NCI-H2196 (cell line): ENCODE results near the gene SLAMF1.
"Not testable (repeated sequence)": the region's sequence is repeated elsewhere in the genome, so short reads cannot be mapped to it uniquely, and the experiment has no call there.

Experiments
- DNase-seq: peaks from one replicate; lab custom pipeline; 2025; ENCODE audit not compliant: unreplicated experiment; lab: John Stamatoyannopoulos, UW

SLAMF1 gene

DNA sequence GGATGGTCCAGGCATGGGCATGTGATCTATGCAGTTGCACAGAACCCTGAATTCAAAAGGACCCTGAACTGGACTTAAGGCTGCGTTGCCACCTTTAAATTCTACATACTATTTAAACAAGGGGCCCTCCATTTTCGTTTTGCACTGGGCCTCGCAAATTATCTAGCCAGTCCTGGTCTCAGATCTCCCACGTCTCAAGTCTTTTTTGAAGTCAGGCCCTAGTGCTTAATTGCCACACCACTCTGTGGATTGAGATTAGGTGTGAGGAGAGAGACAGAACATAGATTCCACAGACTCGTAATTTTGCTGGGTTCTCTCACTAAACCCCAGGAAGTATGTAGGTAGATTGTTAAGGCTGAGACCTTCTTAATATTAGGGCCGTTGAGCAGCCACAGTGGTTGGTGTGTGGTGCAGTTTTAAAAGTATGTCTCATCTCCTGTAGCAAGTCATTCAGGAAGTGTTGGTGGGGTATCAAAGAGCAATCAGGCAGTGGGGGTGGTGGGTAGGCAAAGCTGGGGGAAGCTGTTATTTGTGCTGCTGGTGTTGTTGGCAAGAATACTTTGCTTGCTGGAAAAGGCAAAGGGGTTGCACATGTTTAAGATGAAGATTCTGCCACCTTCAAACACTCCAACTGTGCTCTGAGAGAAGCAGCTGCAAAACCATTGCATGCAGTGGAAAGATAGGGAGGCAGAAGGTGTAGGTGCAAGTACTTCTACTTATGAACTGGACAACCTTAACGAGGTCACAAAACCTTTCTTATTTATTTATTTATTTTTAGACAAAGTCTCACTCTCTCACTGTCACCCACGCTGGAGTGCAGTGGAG lies 78.8 kb downstream of the SLAMF1 start:
- no peak for DNase-seq

DNA sequence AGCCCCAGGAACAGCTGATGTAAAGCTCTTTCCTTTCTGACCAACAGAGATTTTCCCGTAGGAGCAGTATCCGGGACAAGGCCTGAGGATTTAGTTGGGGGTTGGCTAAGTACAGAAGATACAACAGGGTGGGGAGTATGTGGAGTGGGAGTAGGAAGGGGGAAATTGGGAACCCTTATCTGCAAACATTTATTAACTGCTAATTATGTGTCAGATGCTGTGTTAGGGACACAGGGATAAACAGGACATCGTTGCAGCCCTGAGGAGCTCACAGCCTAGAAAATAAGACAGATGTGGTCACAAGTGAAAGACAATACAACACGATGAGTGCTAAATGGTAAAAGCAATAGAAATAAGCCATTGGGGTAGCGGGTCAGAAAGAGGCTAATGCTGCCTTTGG lies 79.5 kb downstream of the SLAMF1 start:
- no peak for DNase-seq

DNA sequence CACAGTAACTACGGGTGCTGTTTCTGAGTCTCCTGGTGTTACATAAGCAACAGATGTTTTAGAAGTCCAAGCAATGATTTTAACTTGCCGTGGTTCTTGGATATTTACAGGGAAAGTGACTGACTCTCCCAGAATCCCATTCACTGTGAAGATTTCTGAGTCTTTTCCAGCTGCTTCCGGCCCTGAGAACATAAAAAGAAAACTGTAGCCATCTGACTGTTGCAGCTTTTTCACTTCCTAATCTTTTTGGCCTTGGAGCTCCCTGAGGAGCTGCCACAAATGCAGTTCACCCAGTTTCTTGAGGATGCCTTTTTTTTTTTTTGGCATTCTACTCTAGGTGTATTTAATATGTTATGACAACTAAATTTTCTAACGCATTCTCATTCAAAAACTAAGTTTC lies 81.3 kb downstream of the SLAMF1 start:
- no peak for DNase-seq

DNA sequence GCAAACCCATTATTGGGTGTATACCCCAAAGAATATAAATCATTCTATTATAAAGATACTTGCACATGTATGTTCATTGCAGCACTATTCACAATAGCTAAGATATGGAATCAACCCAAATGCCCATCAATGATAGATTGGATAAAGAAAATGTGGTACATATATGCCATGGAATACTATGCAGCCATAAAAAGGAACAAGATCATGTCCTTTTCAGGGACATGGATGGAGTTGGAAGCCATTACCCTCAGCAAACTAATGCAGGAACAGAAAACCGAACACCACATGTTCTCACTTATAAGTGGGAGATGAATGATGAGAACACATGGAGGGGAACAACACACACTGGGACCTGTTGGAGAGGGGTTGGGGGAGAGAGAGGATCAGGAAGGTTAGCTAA lies 83.6 kb downstream of the SLAMF1 start:
- DNase-seq = not testable (repeated sequence)

DNA sequence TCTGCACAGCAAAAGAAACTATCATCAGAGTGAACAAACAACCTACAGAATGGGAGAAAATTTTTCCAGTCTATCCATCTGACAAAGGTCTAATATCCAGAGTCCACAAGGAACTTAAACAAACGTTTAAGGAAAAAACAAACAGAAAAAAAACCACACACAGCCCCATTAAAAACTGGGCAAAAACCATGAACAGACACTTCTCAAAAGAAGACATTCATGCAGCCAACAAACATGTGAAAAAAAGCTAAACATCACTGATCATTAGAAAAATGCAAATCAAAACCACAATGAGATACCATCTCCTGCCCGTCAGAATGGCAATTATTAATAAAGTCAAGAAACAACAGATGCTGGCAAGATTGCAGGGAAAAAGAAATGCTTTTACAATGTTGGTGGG lies 84.1 kb downstream of the SLAMF1 start:
- not testable (repeated sequence) for DNase-seq

DNA sequence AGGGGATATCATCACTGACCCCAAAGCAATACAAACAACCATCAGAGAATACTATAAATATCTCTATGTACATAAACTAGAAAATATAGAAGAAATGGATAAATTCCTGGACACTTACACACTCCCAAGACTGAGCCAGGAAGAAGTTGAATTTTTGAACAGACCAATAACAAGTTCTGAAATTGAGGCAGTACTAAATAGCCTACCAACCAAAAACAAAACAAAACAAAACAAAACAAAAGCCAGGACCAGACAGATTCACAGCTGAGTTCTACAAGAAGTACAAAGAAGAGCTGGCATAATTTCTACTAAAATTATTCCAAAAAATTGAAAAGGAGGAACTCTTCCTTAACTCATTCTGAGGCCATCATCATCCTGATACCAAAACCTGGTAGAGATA lies 86.0 kb downstream of the SLAMF1 start:
- no peak for DNase-seq

DNA sequence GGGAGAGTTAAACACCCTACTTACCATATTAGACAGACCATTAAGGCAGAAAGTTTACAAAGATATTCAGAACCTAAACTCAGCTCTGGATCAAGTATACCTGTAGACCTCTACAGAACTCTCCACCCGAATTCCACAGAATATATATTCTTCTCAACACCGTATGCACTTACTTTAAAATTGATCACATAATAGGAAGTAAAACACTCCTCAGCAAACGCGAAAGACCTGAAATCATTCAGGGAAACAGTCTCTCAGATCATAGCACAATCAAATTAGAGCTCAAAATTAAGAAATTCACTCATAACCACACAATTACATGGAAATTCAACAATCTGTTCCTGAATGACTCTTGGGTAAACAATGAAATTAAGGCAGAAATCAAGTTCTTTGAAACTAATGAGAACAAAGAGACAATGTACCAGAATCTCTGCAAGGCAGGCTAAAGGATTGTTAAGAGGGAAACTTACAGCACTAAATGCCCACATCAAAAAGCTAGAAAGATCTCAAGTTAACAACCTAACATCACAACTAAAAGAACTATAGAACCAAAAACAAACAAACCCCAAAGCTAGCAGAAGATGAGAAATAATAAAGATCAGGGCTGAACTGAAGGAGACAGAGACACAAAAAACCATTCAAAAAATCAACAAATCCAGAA lies 86.7 kb downstream of the SLAMF1 start:
- DNase-seq = no peak

DNA sequence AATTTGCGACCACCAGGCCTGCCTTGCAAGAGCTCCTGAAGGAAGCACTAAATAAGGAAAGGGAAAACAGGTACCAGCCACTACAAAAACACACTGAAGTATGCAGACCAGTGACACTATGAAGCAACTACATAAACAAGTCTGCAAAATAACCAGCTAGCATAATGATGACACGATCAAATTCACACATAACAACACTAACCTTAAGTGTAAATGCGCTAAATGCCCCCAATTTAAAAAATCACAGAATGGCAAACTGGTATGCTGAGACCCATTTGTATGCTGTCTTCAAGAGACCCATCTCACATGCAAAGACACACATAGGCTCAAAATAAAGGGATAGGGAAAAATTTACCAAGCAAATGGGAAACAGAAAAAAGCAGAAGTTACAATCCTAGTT lies 87.4 kb downstream of the SLAMF1 start:
- not testable (repeated sequence) for DNase-seq

DNA sequence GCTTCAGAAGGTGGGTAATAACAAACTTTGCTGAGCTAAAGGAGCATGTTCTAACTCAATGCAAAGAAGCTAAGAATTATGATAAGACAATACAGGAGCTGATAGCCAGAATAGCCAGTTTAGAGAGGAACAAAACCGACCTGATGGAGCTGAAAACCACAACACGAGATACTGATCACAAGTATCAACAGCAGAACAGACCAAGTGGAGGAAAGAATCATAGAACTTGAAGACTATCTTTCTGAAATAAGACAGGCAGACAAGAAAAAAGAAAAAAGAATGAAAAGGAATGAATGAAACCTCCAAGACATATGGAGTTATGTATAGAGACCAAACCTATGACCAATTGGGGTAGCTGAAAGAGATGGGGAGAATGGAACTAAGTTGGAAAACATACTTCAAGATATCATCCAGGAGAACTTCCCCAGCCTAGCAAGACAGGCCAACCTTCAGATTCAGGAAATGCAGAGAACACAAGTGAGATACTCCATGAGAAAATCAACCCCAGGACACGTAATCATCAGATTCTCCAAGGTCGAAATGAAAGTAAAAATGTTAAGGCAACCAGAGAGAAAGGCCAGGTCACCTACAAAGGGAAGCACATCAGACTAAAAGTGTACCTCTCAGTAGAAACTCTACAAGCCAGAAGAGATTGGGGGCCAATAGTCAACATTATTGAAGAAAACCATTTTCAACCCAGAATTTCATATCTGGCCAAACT lies 88.0 kb downstream of the SLAMF1 start:
- no peak for DNase-seq
